Urinary bladder (tissue), 4 donors: Measurements from ENCODE around the gene LACRT. TPM values are rescaled to one million over a fixed set of nuclear protein-coding genes. Genes with fewer than 3 reads are reported as not detected.
"Not testable (repeated sequence)": the region's sequence is repeated elsewhere in the genome, so short reads cannot be mapped to it uniquely, and the experiment has no call there.

Experiments
- DNase-seq: peaks from one replicate; pipeline ENCODE4 v3.0.0-alpha.2; 2015; ENCODE audit errors: extremely low spot score
- H3K27ac ChIP-seq: one replicate; pipeline ENCODE4 v1.5.1; 2013; ENCODE audit warnings: low read depth, mild to moderate bottlenecking, moderate library complexity
- H3K36me3 ChIP-seq: one replicate; pipeline ENCODE4 v1.6.1; 2013; ENCODE audit warnings: mild to moderate bottlenecking, moderate library complexity; ENCODE audit not compliant: insufficient read depth
- H3K4me1 ChIP-seq: one replicate; pipeline ENCODE4 v1.6.1; 2013; ENCODE audit warnings: mild to moderate bottlenecking, moderate library complexity; ENCODE audit not compliant: insufficient read depth
- H3K4me3 ChIP-seq: one replicate; pipeline ENCODE4 v1.5.1; 2013; ENCODE audit warnings: low read depth, low read length
- WGBS: extraction: QIAGEN DNeasy Blood & Tissue Kit; methylation state at CpG from one replicate; pipeline ENCODE4 v1.1.7; 2013; 5-methylcytosine and 5-hydroxymethylcytosine counted together
- polyA plus RNA-seq: library from polyadenylated mRNA; stranded (reverse); fragments of 200-250 nt; gene quantifications from one replicate; pipeline ENCODE4 v1.2.3, GENCODE V29; 2013
- total RNA-seq: library from RNA; depleted of rRNA; stranded (reverse); fragments of >200 nt; gene quantifications from one replicate; pipeline ENCODE4 v1.2.3, GENCODE V29; 2014
- donor health status: healthy with polysubstance abuse.
- donor health status: healthy.

LACRT gene
- total and polyA plus RNA-seq, 2 donors = not detected

DNA sequence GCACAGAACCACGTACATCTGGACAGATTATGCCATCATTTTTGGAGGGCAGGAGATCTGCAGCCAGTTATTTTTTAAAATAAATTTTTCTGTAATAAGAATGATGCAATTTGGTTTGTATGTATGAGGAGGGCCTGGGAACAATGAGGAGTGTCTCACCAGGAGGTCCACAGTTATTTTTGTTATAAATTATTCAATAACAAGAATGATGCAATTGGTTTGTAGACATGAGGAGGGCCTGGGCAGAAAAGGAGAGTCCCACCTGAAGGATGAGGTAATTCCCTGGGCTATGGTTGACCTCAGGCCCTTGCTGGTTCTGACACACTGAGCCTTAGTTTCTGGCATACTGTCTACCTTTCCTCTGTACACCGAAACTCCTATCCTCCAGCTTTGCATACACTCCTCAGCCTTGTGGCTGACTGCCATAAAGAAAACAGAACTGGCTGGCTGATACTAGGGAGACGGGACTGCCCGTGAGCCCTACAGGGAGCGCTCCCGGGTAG, 22.5 kb upstream of the LACRT start:
- H3K4me3 ChIP-seq = no peak overlapping the region
- H3K36me3 ChIP-seq = no peaks in the 10 kb centered on the region
- H3K4me1 ChIP-seq = no peaks in the 10 kb centered on the region
- no peak for DNase-seq
- 65% methylated on average over 6 of the region's 6 CpGs for WGBS
- H3K27ac ChIP-seq = no peak overlapping the region

GRCh38 chr12:54654926-54655325, 20.2 kb upstream of the LACRT start:
- Histone ChIP-seq H3K4me3 (no peak overlapping the region), H3K27ac (no peak overlapping the region), H3K4me1 (no peaks in the 10 kb centered on the region), H3K36me3 (no peaks in the 10 kb centered on the region)
- DNase-seq = no peak
- WGBS = 40% methylated on average over 2 of the region's 2 CpGs

DNA sequence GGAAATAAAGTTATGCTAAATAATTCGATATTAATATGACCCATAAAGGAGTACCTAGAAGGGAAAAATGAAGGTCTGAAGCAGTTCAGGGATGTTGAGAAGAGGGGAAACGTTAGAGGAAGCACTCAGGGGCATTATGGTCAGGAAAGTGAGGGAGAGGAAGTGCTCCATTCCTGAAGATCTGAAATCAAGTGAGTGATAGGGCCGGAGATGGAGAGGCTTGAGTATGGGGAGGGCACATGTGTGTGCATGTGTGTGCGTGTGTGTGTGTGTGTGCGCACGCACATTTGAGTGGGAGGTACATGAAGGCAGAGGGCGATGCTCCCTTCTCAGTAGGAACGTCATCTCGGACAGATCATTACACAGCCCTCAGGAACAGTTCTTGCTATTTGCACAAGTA, 18.3 kb upstream of the LACRT start:
- DNase-seq = no peak

GRCh38 chr12:54650889-54651288, 16.2 kb upstream of the LACRT start:
- no peak overlapping the region for H3K27ac ChIP-seq
- H3K4me1 ChIP-seq = no peaks in the 10 kb centered on the region
- H3K4me3 ChIP-seq = no peak overlapping the region
- WGBS = 70% methylated on average over 5 of the region's 5 CpGs
- no peaks in the 10 kb centered on the region for H3K36me3 ChIP-seq
- no peak for DNase-seq

More for the DNA sequence above, 18.3 kb upstream of the LACRT start:
- Histone ChIP-seq H3K27ac (no peak overlapping the region), H3K4me1 (no peaks in the 10 kb centered on the region), H3K36me3 (no peaks in the 10 kb centered on the region), H3K4me3 (no peak overlapping the region)
- 84% methylated on average over 9 of the region's 9 CpGs for WGBS

GRCh38 chr12:54650409-54650808, 15.7 kb upstream of the LACRT start:
- DNase-seq = no peak
- no peaks in the 10 kb centered on the region for H3K36me3 ChIP-seq
- WGBS = 35% methylated on average over 4 of the region's 4 CpGs
- H3K4me1 ChIP-seq = no peaks in the 10 kb centered on the region
- no peak overlapping the region for H3K4me3 ChIP-seq
- H3K27ac ChIP-seq = no peak overlapping the region

GRCh38 chr12:54649825-54650224, 15.1 kb upstream of the LACRT start:
- Histone ChIP-seq H3K4me3 (no peak overlapping the region), H3K36me3 (no peaks in the 10 kb centered on the region), H3K27ac (no peak overlapping the region), H3K4me1 (no peaks in the 10 kb centered on the region)
- no peak for DNase-seq
- 60% methylated on average over 1 of the region's 1 CpG for WGBS

- H3K4me1 ChIP-seq = no peaks in the 10 kb centered on the region
- no peak within 1 kb of the TSS for H3K27ac ChIP-seq
- DNase-seq = no peak
- H3K4me3 ChIP-seq = no peak within 1 kb of the TSS
- H3K36me3 ChIP-seq = no peaks in the 10 kb centered on the region
- WGBS = 80% methylated on average over 2 of the region's 2 CpGs
Observed at GRCh38 chr12:54648265-54648664, 13.6 kb upstream of the LACRT start, which contains the start of gene DCD. Gene DCD (minus strand): TSS chr12:54648365. CDS start chr12:54648303, 62 bp downstream.

- H3K4me3 ChIP-seq = no peak overlapping the region
- no peaks in the 10 kb centered on the region for H3K36me3 ChIP-seq
- 87% methylated on average over 1 of the region's 1 CpG for WGBS
- DNase-seq = no peak
- H3K4me1 ChIP-seq = no peaks in the 10 kb centered on the region
- H3K27ac ChIP-seq = no peak overlapping the region
Observed at GRCh38 chr12:54641554-54641953, 6.9 kb upstream of the LACRT start.

GRCh38 chr12:54641089-54641488, 6.4 kb upstream of the LACRT start:
- 89% methylated on average over 4 of the region's 4 CpGs for WGBS
- no peak for DNase-seq
- no peaks in the 10 kb centered on the region for H3K4me1 ChIP-seq
- no peak overlapping the region for H3K27ac ChIP-seq
- H3K36me3 ChIP-seq = no peaks in the 10 kb centered on the region
- H3K4me3 ChIP-seq = no peak overlapping the region

GRCh38 chr12:54639112-54639511, 4.4 kb upstream of the LACRT start:
- not testable (repeated sequence) for DNase-seq, H3K27ac ChIP-seq, H3K36me3 ChIP-seq, H3K4me3 ChIP-seq, H3K4me1 ChIP-seq
- WGBS = 80% methylated on average over 2 of the region's 2 CpGs

- no peaks in the 10 kb centered on the region for H3K36me3 ChIP-seq
- no peaks in the 10 kb centered on the region for H3K4me1 ChIP-seq
- no peak overlapping the region for H3K27ac ChIP-seq
- no peak for DNase-seq
- WGBS = 67% methylated on average over 8 of the region's 8 CpGs
- no peak overlapping the region for H3K4me3 ChIP-seq
Observed at GRCh38 chr12:54631988-54632728, 2.5 kb downstream of the LACRT start.

- no peak for DNase-seq
- H3K27ac ChIP-seq = no peak overlapping the region
- H3K4me3 ChIP-seq = no peak overlapping the region
- no peaks in the 10 kb centered on the region for H3K36me3 ChIP-seq
- H3K4me1 ChIP-seq = no peaks in the 10 kb centered on the region
- 75% methylated on average over 5 of the region's 5 CpGs for WGBS
Observed at GRCh38 chr12:54631551-54631950, 3.1 kb downstream of the LACRT start.

- Histone ChIP-seq H3K27ac (no peak overlapping the region), H3K4me3 (no peak overlapping the region), H3K4me1 (no peaks in the 10 kb centered on the region), H3K36me3 (no peaks in the 10 kb centered on the region)
- DNase-seq = no peak
- 88% methylated on average over 2 of the region's 2 CpGs for WGBS
Observed at GRCh38 chr12:54629925-54630324, 4.8 kb downstream of the LACRT start.

DNA sequence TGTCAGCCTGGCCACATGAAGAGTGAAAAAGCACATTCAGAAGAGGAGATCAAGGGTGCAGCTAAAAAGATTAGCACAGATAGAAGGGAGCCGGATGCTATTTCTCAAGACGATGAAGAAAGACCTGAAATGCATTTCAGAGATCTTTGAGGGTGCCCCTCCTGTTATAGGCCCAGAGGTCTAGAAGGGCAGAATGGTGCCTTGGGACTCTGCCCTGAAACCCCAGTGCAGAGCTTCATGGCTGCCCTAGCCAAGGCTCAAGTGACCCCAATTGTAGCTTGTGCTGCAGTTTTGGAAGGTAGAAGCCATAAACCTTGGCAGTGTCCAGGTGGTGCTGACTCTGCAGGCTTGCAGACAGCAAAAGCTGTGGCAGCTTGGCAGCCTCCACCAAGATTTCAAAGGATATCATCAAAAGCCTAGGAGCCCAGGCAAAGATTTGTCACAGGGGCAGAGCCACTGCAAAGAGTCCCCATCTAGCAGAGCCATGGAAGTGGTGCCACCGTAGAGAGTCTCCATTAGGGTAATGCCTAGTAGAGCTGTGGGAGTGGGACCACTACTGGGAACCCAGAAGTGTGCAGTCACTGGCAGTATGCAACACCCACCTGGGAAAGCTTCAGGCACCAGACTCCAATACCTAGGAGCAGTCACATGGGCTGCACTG, 6.4 kb downstream of the LACRT start:
- WGBS = 94% methylated on average over 3 of the region's 3 CpGs
- Histone ChIP-seq H3K4me1 (no peaks in the 10 kb centered on the region), H3K27ac (no peak overlapping the region), H3K36me3 (no peaks in the 10 kb centered on the region), H3K4me3 (no peak overlapping the region)
- DNase-seq = no peak
